Liver (tissue), 9 donors: Measurements from ENCODE around the gene TXN2. TPM values are rescaled to one million over a fixed set of nuclear protein-coding genes. Genes with fewer than 3 reads are reported as not detected.

ENCODE experiments used
- DNase-seq: peaks from one replicate; pipeline ENCODE4 v3.0.0-alpha.2; 2017; ENCODE audit warnings: low spot score
- H3K27ac ChIP-seq, 2 donors: one replicate each; pipeline ENCODE4 v1.7.0; 2013; ENCODE audit warnings: inconsistent platforms in 2 of 2, low read length in 2 of 2, control low read depth in 1 of 2, low read depth in 1 of 2, mild to moderate bottlenecking in 1 of 2
- H3K27me3 ChIP-seq, 4 donors: one replicate each; pipeline versions ENCODE4 v1.6.1 to v1.7.0; 2013; ENCODE audit warnings: low read length in 3 of 4, inconsistent platforms in 1 of 4, mild to moderate bottlenecking in 1 of 4, moderate library complexity in 1 of 4; ENCODE audit not compliant: control insufficient read depth in 4 of 4, insufficient read depth in 4 of 4
- H3K36me3 ChIP-seq, 4 donors: one replicate each; pipeline versions ENCODE4 v1.6.1 to v1.7.0; 2013; ENCODE audit warnings: low read length in 3 of 4, mild to moderate bottlenecking in 3 of 4, low read depth in 1 of 4, moderate library complexity in 1 of 4; ENCODE audit not compliant: control insufficient read depth in 4 of 4, insufficient read depth in 3 of 4
- H3K4me1 ChIP-seq, 4 donors: one replicate each; pipeline versions ENCODE4 v1.6.1 to v1.7.0; 2013; ENCODE audit warnings: low read length in 3 of 4, mild to moderate bottlenecking in 3 of 4, moderate library complexity in 1 of 4; ENCODE audit not compliant: control insufficient read depth in 4 of 4, insufficient read depth in 4 of 4
- H3K4me3 ChIP-seq, 3 donors: one replicate each; pipeline versions ENCODE4 v1.6.1 to v1.7.0; 2013; ENCODE audit warnings: low read length in 3 of 3, control low read depth in 1 of 3, low read depth in 1 of 3, mild to moderate bottlenecking in 1 of 3
- H3K9ac ChIP-seq, 2 donors: one replicate each; pipeline ENCODE4 v1.7.0; 2013; ENCODE audit warnings: low read length in 2 of 2, mild to moderate bottlenecking in 2 of 2, moderate library complexity in 2 of 2, control low read depth in 1 of 2, low read depth in 1 of 2
- H3K9me3 ChIP-seq, 4 donors: one replicate each; pipeline versions ENCODE4 v1.6.1 to v1.7.0; 2013; ENCODE audit warnings: low read length in 3 of 4; ENCODE audit not compliant: control insufficient read depth in 4 of 4
- FOXA1 ChIP-seq: IDR thresholded peaks from 2 replicates; pipeline ENCODE4 v1.6.1; 2016; ENCODE audit warnings: antibody characterized with exemption
- FOXA2 ChIP-seq: IDR thresholded peaks from 2 replicates; pipeline ENCODE4 v1.6.1; 2016; ENCODE audit warnings: antibody characterized with exemption
- GABPA ChIP-seq, 2 donors: IDR thresholded peaks in 1 of 2; conservative IDR thresholded peaks in 1 of 2; 2 replicates each; pipeline ENCODE4 v1.6.1; 2016; ENCODE audit warnings: antibody characterized with exemption in 2 of 2, mild to moderate bottlenecking in 1 of 2, moderate library complexity in 1 of 2
- HNF4A ChIP-seq, 2 donors: conservative IDR thresholded peaks; 2 replicates each; pipeline ENCODE4 v1.6.1; 2016; ENCODE audit warnings: antibody characterized with exemption in 2 of 2, mild to moderate bottlenecking in 2 of 2
- HNF4G ChIP-seq: IDR thresholded peaks from 2 replicates; pipeline ENCODE4 v1.6.1; 2016; ENCODE audit warnings: antibody characterized with exemption
- NR2F2 ChIP-seq: IDR thresholded peaks from 2 replicates; pipeline ENCODE4 v1.6.1; 2016; ENCODE audit warnings: antibody characterized with exemption
- RAD21 ChIP-seq, 2 donors: IDR thresholded peaks; 2 replicates each; pipeline ENCODE4 v1.6.1; 2016; ENCODE audit warnings: antibody characterized with exemption in 2 of 2, mild to moderate bottlenecking in 2 of 2
- RXRA ChIP-seq, 2 donors: IDR thresholded peaks; 2 replicates each; pipeline ENCODE4 v1.6.1; 2017 to 2018; ENCODE audit warnings: antibody characterized with exemption in 2 of 2, mild to moderate bottlenecking in 1 of 2
- SP1 ChIP-seq: IDR thresholded peaks from 2 replicates; pipeline ENCODE4 v1.6.1; 2018; ENCODE audit warnings: antibody characterized with exemption, mild to moderate bottlenecking
- YY1 ChIP-seq: IDR thresholded peaks from 2 replicates; pipeline ENCODE4 v1.6.1; 2016; ENCODE audit warnings: antibody characterized with exemption, mild to moderate bottlenecking
- WGBS: extraction: QIAGEN DNeasy Blood & Tissue Kit; methylation state at CpG from one replicate; pipeline ENCODE4 v1.1.7; 2013; 5-methylcytosine and 5-hydroxymethylcytosine counted together
- polyA plus RNA-seq, 2 donors: library from polyadenylated mRNA; stranded (reverse) in 1 of 2; unstranded in 1 of 2; fragments of 200-250 nt in 1 of 2; fragments of >200 nt in 1 of 2; fragmentation: Nextera tagmentation in 1 of 2; extraction: Ambion mirVana in 1 of 2; gene quantifications; one replicate each; pipeline versions ENCODE4 v1.2.1 to v1.2.3, GENCODE V29; 2013 to 2015
- total RNA-seq, 2 donors: library from RNA; depleted of rRNA; stranded (reverse); fragments of >200 nt; gene quantifications; one replicate each; pipeline ENCODE4 v1.2.3, GENCODE V29; 2014
- TF ChIP-seq, protein P1 (sequence below): IDR thresholded peaks from 2 replicates; pipeline ENCODE4 v1.6.1; 2016; ENCODE audit warnings: antibody characterized with exemption
- TF ChIP-seq, protein P2 (sequence below): IDR thresholded peaks from 2 replicates; pipeline ENCODE4 v1.6.1; 2016; ENCODE audit warnings: antibody characterized with exemption, mild to moderate bottlenecking
- TF ChIP-seq, protein P3 (sequence below): IDR thresholded peaks from 2 replicates; pipeline ENCODE4 v1.6.1; 2016; ENCODE audit warnings: antibody characterized with exemption
- TF ChIP-seq, protein P4 (sequence below): IDR thresholded peaks from 2 replicates; pipeline ENCODE4 v1.6.1; 2016; ENCODE audit warnings: antibody characterized with exemption
- donor health status: healthy.
- donor health status: healthy.
- donor health status: healthy.
- donor health status: healthy.
- donor health status: healthy.

TXN2 gene
- total and polyA plus RNA-seq, 4 donors: 27.5 to 154 (median 73.4) TPM

DNA sequence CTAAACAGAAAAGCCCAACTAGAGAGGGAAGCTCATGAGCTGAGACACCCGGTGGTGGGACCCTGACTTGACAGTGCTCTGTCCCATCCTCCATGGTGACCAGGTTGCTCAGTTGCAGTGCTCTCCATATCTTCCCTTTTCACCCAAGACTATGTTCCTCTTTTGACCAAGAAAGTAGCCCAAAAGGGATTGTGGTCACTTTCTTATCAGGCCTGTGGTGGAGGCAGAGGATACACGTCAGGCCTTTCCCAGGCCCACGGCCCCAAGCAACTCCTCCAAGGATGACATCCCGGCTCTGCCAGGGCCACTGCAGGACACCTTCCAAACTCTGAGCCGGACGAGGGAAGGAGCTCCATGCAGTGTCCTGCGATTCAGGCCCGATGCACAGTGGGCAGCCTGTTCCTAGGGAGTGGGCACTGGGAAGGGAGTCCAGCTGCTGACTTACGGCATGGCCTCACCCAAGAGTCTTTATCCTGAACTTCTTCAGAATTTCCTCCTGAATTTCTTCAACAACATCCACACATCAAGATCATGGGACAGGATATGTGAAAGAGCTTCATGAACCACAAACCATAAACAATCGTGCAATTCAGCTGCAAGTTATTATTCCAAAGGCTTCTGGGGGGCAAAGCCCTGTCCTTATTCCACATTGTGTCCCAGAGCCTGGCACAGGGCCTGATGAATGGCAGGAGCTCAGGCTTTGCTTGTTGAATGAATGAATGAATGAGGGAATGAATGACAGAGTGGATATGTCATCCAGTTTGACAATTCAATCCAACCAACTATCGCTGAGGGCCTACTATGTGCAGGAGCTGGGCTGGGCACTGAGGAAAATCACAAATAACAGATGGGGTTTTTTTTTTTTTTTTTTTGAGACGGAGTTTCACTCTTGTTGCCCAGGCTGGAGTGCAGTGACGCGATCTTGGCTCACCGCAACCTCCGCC, 57.7 kb downstream of the TXN2 start:
- no peaks in the 10 kb centered on the region for H3K9me3 ChIP-seq
- peaks cover 0 to 11% (median 5%) of the 10 kb centered on the region in 4 donors for H3K4me1 ChIP-seq
- no peak overlapping the region for H3K4me3 ChIP-seq
- no peak overlapping the region for H3K9ac ChIP-seq
- no peaks in the 10 kb centered on the region for H3K36me3 ChIP-seq
- H3K27me3 ChIP-seq: no peaks in the 10 kb centered on the region
- peak overlapping the region; percentile 38 to 50 for H3K27ac ChIP-seq
- TF ChIP-seq, protein P1, sequence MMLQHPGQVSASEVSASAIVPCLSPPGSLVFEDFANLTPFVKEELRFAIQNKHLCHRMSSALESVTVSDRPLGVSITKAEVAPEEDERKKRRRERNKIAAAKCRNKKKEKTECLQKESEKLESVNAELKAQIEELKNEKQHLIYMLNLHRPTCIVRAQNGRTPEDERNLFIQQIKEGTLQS: no peak
- TF ChIP-seq, protein P2, sequence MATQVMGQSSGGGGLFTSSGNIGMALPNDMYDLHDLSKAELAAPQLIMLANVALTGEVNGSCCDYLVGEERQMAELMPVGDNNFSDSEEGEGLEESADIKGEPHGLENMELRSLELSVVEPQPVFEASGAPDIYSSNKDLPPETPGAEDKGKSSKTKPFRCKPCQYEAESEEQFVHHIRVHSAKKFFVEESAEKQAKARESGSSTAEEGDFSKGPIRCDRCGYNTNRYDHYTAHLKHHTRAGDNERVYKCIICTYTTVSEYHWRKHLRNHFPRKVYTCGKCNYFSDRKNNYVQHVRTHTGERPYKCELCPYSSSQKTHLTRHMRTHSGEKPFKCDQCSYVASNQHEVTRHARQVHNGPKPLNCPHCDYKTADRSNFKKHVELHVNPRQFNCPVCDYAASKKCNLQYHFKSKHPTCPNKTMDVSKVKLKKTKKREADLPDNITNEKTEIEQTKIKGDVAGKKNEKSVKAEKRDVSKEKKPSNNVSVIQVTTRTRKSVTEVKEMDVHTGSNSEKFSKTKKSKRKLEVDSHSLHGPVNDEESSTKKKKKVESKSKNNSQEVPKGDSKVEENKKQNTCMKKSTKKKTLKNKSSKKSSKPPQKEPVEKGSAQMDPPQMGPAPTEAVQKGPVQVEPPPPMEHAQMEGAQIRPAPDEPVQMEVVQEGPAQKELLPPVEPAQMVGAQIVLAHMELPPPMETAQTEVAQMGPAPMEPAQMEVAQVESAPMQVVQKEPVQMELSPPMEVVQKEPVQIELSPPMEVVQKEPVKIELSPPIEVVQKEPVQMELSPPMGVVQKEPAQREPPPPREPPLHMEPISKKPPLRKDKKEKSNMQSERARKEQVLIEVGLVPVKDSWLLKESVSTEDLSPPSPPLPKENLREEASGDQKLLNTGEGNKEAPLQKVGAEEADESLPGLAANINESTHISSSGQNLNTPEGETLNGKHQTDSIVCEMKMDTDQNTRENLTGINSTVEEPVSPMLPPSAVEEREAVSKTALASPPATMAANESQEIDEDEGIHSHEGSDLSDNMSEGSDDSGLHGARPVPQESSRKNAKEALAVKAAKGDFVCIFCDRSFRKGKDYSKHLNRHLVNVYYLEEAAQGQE: no peak
- TF ChIP-seq FOXA1 (no peak), YY1 (no peak), HNF4A (conservative IDR thresholded peaks at IDR 0.05) (no peak), GABPA (IDR thresholded peaks at IDR 0.05 in 1 of 2, conservative IDR thresholded peaks at IDR 0.05 in 1 of 2) (no peak)
- DNase-seq: no peak
- 86% methylated on average over 15 of the region's 16 CpGs for WGBS

DNA sequence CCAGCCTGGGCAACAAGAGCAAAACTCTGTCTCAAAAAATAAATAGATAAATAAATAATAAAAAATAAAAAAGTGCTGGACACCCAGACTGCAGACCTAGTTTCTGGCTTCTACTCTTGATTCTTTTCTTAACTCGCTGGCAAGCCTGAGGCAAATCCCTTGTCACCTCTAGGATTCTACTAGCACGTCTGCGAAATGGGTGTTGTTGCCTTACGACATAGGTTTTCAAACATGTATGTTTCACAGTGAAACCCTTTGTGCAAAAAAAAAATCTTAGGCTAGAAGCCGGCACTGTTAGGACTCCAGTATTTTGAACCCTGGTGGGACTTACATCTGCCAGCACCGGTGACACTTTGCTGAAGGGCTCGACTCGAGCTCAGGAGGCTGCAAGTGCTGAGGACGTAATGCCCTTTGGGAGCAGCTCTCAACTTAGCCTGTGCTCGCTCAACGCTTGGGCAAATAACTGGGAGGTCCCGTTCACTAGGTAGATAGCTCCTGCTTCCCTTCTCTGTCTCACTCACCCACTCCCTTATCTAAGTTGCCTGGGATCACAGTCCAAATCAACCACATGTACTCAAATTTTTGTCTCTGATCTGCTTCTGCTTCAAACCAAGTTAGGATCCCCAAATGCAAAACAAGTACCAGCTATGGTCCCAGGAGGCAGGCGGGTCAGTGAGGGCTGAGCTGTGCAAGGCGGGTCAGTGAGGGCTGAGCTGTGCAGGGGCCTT, 59.0 kb downstream of the TXN2 start:
- WGBS: 86% methylated on average over 14 of the region's 14 CpGs
- Histone ChIP-seq H3K4me1 (peaks cover 0 to 12% (median 5%) of the 10 kb centered on the region in 4 donors), H3K9ac (no peak overlapping the region), H3K36me3 (no peaks in the 10 kb centered on the region), H3K9me3 (no peaks in the 10 kb centered on the region), H3K4me3 (no peak overlapping the region), H3K27ac (no peak overlapping the region), H3K27me3 (no peaks in the 10 kb centered on the region)
- DNase-seq: no peak
- TF ChIP-seq, protein P1: no peak
- TF ChIP-seq HNF4G (no peak), FOXA1 (no peak), SP1 (no peak), RXRA (IDR thresholded peaks at IDR 0.05) (no peak), RAD21 (IDR thresholded peaks at IDR 0.05) (no peak), FOXA2 (no peak), NR2F2 (no peak), YY1 (no peak)
- TF ChIP-seq, protein P3, sequence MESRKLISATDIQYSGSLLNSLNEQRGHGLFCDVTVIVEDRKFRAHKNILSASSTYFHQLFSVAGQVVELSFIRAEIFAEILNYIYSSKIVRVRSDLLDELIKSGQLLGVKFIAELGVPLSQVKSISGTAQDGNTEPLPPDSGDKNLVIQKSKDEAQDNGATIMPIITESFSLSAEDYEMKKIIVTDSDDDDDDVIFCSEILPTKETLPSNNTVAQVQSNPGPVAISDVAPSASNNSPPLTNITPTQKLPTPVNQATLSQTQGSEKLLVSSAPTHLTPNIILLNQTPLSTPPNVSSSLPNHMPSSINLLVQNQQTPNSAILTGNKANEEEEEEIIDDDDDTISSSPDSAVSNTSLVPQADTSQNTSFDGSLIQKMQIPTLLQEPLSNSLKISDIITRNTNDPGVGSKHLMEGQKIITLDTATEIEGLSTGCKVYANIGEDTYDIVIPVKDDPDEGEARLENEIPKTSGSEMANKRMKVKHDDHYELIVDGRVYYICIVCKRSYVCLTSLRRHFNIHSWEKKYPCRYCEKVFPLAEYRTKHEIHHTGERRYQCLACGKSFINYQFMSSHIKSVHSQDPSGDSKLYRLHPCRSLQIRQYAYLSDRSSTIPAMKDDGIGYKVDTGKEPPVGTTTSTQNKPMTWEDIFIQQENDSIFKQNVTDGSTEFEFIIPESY: no peak
- TF ChIP-seq, protein P4, sequence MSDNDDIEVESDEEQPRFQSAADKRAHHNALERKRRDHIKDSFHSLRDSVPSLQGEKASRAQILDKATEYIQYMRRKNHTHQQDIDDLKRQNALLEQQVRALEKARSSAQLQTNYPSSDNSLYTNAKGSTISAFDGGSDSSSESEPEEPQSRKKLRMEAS: no peak
